Endodermal cell (in vitro differentiated cells): ENCODE results near the gene TSHZ2. TPM values are rescaled to one million over a fixed set of nuclear protein-coding genes. Genes with fewer than 3 reads are reported as not detected.
"Not testable (repeated sequence)": the region's sequence is repeated elsewhere in the genome, so short reads cannot be mapped to it uniquely, and the experiment has no call there.

Experiments
- DNase-seq: peaks from one replicate; pipeline ENCODE4 v3.0.0-alpha.2; 2017
- H3K27ac ChIP-seq: 2 replicates; pipeline ENCODE4 v1.5.1; 2013; ENCODE audit warnings: mild to moderate bottlenecking, low read depth, low read length, moderate library complexity
- H3K27me3 ChIP-seq: 2 replicates; pipeline ENCODE4 v1.6.1; 2013; ENCODE audit warnings: mild to moderate bottlenecking, low read length, moderate library complexity; ENCODE audit not compliant: insufficient read depth, control insufficient read depth, poor library complexity, severe bottlenecking
- H3K36me3 ChIP-seq: 2 replicates; pipeline ENCODE4 v1.7.0; 2013; ENCODE audit warnings: mild to moderate bottlenecking, low read length, moderate library complexity; ENCODE audit not compliant: control insufficient read depth, insufficient read depth
- H3K4me1 ChIP-seq: one replicate; pipeline ENCODE4 v1.7.0; 2013; ENCODE audit warnings: low read length; ENCODE audit not compliant: control insufficient read depth, insufficient read depth
- H3K4me3 ChIP-seq: 2 replicates; pipeline ENCODE4 v1.5.1; 2013; ENCODE audit warnings: mild to moderate bottlenecking, low read length, moderate library complexity
- H3K9ac ChIP-seq: 2 replicates; pipeline ENCODE4 v1.6.1; 2013; ENCODE audit warnings: mild to moderate bottlenecking, low read length, moderate library complexity; ENCODE audit not compliant: poor library complexity, severe bottlenecking; ENCODE audit errors: extremely low read depth
- H3K9me3 ChIP-seq: 2 replicates; pipeline ENCODE4 v1.6.1; 2013; ENCODE audit warnings: mild to moderate bottlenecking, low read length, moderate library complexity; ENCODE audit not compliant: control insufficient read depth
- H3K27ac Mint-ChIP-seq: 2 replicates; pipeline ENCODE4 v1.8.0; 2020; ENCODE audit warnings: mixed read lengths
- H3K27me3 Mint-ChIP-seq: 2 replicates; pipeline ENCODE4 v1.8.0; 2021; ENCODE audit warnings: mild to moderate bottlenecking, mixed read lengths; ENCODE audit not compliant: insufficient read depth
- H3K36me3 Mint-ChIP-seq: 2 replicates; pipeline ENCODE4 v1.8.0; 2020; ENCODE audit warnings: low read depth, mixed read lengths
- H3K4me1 Mint-ChIP-seq: 2 replicates; pipeline ENCODE4 v1.8.0; 2020; ENCODE audit warnings: mixed read lengths
- H3K4me3 Mint-ChIP-seq: 2 replicates; pipeline ENCODE4 v1.8.0; 2020; ENCODE audit warnings: mild to moderate bottlenecking, moderate library complexity, mixed read lengths
- H3K9me3 Mint-ChIP-seq: 2 replicates; pipeline ENCODE4 v1.8.0; 2020; ENCODE audit warnings: mild to moderate bottlenecking, mixed read lengths
- WGBS, 2 experiments: methylation state at CpG; one replicate each; pipeline versions ENCODE4 v1.1.5 to v1.1.7; 2013; ENCODE audit warnings: missing lambda C conversion rate in 2 of 2, mixed read lengths in 1 of 2; ENCODE audit not compliant: insufficient coverage in 1 of 2, insufficient read length in 1 of 2; 5-methylcytosine and 5-hydroxymethylcytosine counted together
- total RNA-seq, 2 donors: library from RNA; stranded (reverse); fragmentation: NEBNext Ultra II Directional in 1 of 2; extraction: Animal tissue kit (Norgen Biotek cat#: 25700) in 1 of 2; gene quantifications; 2 replicates in 1 of 2; 3 replicates in 1 of 2; pipeline ENCODE4 v1.2.1, GENCODE V29; 2021
- TF ChIP-seq, protein P1 (sequence below): fragments of 200-600 bp; sonication (generic); conservative IDR thresholded peaks from 2 replicates; pipeline ENCODE4 v1.5.0; 2021; ENCODE audit warnings: antibody characterized with exemption, mild to moderate bottlenecking

Gene TSHZ2
- total RNA-seq, 2 donors from 2014 or later, result 0.07 to 0.31 TPM

DNA sequence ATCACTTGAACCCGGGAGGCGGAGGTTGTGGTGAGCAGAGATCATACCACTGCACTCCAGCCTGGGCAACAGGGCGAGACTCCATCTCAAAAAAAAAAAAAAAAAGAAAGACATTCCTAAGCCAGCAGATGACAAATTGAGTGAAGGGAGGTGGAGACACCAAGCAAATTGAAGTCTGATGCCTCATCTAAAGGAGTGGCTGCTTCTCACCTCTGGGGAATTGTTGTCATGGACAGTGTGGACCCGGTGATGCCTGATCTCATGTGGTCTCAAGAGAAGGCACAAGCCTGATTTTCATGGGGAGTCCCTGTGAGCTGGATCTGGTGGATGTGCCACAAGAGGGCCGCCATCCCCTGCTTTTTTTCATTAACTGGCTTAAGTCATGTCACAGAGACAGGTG is 349.4 kb downstream of the TSHZ2 start:
- Mint-ChIP-seq H3K4me3 (no peak overlapping the region), H3K4me1 (no peaks in the 10 kb centered on the region), H3K27ac (peak overlapping the region; percentile 24), H3K36me3 (no peaks in the 10 kb centered on the region), H3K9me3 (peaks cover 2% of the 10 kb centered on the region), H3K27me3 (no peaks in the 10 kb centered on the region)
- H3K9ac ChIP-seq, result no peak overlapping the region
- H3K4me3 ChIP-seq, result no peak overlapping the region
- no peaks in the 10 kb centered on the region for H3K9me3 ChIP-seq
- no peaks in the 10 kb centered on the region for H3K27me3 ChIP-seq
- no peaks in the 10 kb centered on the region for H3K36me3 ChIP-seq
- TF ChIP-seq, protein P1, sequence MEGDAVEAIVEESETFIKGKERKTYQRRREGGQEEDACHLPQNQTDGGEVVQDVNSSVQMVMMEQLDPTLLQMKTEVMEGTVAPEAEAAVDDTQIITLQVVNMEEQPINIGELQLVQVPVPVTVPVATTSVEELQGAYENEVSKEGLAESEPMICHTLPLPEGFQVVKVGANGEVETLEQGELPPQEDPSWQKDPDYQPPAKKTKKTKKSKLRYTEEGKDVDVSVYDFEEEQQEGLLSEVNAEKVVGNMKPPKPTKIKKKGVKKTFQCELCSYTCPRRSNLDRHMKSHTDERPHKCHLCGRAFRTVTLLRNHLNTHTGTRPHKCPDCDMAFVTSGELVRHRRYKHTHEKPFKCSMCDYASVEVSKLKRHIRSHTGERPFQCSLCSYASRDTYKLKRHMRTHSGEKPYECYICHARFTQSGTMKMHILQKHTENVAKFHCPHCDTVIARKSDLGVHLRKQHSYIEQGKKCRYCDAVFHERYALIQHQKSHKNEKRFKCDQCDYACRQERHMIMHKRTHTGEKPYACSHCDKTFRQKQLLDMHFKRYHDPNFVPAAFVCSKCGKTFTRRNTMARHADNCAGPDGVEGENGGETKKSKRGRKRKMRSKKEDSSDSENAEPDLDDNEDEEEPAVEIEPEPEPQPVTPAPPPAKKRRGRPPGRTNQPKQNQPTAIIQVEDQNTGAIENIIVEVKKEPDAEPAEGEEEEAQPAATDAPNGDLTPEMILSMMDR, result peak; percentile 40
- H3K4me1 ChIP-seq, result no peaks in the 10 kb centered on the region
- no peak for DNase-seq
- no peak overlapping the region for H3K27ac ChIP-seq
- 83 to 88% methylated on average over 1 to 4 of the region's 5 CpGs for WGBS, 2 experiments

DNA sequence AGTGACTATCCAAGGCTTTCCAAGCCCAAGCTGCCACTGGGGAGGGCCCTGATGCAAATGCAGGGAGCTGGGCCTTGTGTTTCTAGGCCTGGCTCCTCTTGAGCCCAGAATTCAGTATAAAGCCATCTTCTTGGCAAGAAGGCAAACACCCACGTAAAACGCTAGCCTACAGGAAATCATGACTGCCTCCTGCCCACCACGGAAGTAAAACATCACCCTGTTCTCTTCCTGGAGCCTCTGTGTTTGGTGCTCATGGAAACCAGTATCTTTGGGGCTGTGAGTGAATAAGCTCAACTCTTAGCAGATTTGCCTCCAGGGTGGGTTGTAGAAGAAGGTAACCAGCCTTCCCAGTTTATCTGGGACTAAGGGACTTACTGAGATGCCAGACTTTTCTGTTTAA is 350.5 kb downstream of the TSHZ2 start:
- no peaks in the 10 kb centered on the region for H3K36me3 ChIP-seq
- no peaks in the 10 kb centered on the region for H3K4me1 ChIP-seq
- TF ChIP-seq, protein P1, result no peak
- H3K9me3 Mint-ChIP-seq, result peaks cover 2% of the 10 kb centered on the region
- 65 to 94% methylated on average over 3 of the region's 3 CpGs for WGBS, 2 experiments
- no peak overlapping the region for H3K9ac ChIP-seq
- no peak overlapping the region for H3K27ac Mint-ChIP-seq
- H3K4me1 Mint-ChIP-seq, result no peaks in the 10 kb centered on the region
- H3K27ac ChIP-seq, result no peak overlapping the region
- no peaks in the 10 kb centered on the region for H3K36me3 Mint-ChIP-seq
- no peak for DNase-seq
- H3K4me3 Mint-ChIP-seq, result no peak overlapping the region
- no peaks in the 10 kb centered on the region for H3K9me3 ChIP-seq
- no peaks in the 10 kb centered on the region for H3K27me3 ChIP-seq
- no peaks in the 10 kb centered on the region for H3K27me3 Mint-ChIP-seq
- H3K4me3 ChIP-seq, result no peak overlapping the region

DNA sequence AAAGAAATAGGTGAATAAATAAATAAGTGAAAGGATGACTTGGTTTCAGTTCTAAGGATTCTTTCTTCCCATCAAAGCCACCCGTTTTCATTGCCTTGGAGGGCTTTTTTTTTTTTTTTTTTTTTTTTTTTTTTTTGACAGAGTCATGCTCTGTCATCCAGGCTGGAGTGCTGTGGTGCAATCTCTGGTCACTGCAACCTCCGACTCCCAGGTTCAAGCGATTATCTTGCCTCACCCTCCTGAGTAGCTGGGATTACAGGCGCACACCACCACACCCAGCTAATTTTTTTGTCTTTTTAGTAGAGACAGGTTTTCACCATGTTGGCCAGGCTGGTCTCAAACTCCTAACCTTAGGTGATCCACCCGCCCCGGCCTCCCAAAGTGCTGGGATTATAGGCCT is 351.3 kb downstream of the TSHZ2 start:
- H3K4me3 Mint-ChIP-seq, H3K27ac ChIP-seq, H3K4me1 ChIP-seq, H3K9ac ChIP-seq, H3K27me3 Mint-ChIP-seq, H3K36me3 Mint-ChIP-seq, H3K9me3 ChIP-seq, DNase-seq, H3K4me1 Mint-ChIP-seq, H3K27ac Mint-ChIP-seq, H3K36me3 ChIP-seq, H3K9me3 Mint-ChIP-seq, H3K27me3 ChIP-seq, H3K4me3 ChIP-seq: not testable (repeated sequence)
- 92 to 95% methylated on average over 2 to 5 of the region's 6 CpGs for WGBS, 2 experiments

DNA sequence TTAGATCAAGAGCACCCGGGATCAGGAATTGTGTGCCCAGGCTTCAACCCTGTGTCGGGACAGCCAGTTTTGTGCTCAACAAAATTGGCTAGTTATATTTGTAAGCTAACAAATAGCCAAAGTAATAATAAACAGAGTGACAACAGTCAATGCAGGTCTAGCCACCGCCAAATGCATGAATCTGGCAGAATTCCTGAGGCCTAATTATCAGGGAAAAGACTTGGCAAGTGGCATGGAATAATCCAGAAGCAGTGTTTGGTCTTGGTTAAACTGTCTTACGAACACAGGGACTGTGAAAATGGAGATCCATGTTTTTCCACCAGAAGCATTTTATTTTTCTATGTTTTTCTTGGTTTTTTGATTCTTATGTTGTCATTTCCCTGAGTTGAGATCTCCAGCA is 352.7 kb downstream of the TSHZ2 start:
- Histone ChIP-seq H3K9me3 (no peaks in the 10 kb centered on the region), H3K27ac (no peak overlapping the region), H3K36me3 (no peaks in the 10 kb centered on the region), H3K4me1 (no peaks in the 10 kb centered on the region), H3K27me3 (no peaks in the 10 kb centered on the region), H3K4me3 (no peak overlapping the region), H3K9ac (no peak overlapping the region)
- Mint-ChIP-seq H3K4me1 (no peaks in the 10 kb centered on the region), H3K36me3 (no peaks in the 10 kb centered on the region), H3K9me3 (no peaks in the 10 kb centered on the region), H3K27ac (no peak overlapping the region), H3K4me3 (no peak overlapping the region), H3K27me3 (no peaks in the 10 kb centered on the region)
- 89% methylated on average over 3 to 4 of the region's 4 CpGs for WGBS, 2 experiments
- DNase-seq, result no peak
- TF ChIP-seq, protein P1, result no peak
